A673 (cell line): Measurements from ENCODE around the gene C19orf12.

Experiments
- CTCF ChIP-seq: fragments of 300-800, 200-600 bp; sonication (generic); conservative IDR thresholded peaks from 2 replicates; pipeline ENCODE4 v1.5.1; 2017; ENCODE audit warnings: low read depth, mild to moderate bottlenecking, antibody characterized with exemption, low read length, moderate library complexity, mixed read lengths
- EZH2 ChIP-seq: fragments of 200-600 bp; sonication (generic); IDR thresholded peaks from 2 replicates; pipeline ENCODE4 v1.6.1; 2017; ENCODE audit warnings: borderline replicate concordance, low read depth, mild to moderate bottlenecking, mixed read lengths, antibody characterized with exemption, low read length; ENCODE audit not compliant: poor library complexity, severe bottlenecking

DNA sequence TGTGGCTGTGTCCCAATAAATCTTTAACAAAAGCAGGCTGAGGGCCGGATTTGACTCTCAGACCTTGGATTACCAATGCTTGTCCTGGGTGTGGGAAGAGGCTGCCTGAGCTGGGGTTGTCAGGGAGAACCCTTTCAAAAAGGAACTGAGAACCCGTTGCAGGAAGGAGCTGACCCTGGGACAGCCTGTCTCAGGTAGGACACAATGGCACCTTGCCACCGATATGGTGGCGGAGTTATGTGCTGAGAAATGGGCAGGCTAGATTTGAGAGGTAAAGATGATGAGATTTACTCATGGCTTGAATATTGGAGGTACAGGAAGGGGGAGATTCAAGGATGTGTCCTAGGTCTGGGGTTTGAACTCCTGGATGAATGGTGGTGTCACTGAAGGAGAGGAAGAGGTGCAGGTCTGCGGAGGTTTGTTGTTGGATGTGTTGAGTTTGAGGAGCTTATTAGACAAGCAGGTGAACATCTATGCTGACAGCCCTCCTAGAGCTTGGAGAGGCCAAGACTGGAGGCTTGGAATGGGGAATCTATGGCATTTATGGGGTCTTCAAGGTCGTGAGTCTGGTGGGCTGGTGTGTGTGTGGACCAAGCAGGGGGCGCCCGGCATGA is 42.6 kb downstream of the C19orf12 start:
- TF ChIP-seq EZH2 (no peak), CTCF (no peak)
